SIG-M5 treated with dmso at 0.1 percent for 504 hours (cell line): ENCODE data around the gene ZAP70.
"Not testable (repeated sequence)": the region's sequence is repeated elsewhere in the genome, so short reads cannot be mapped to it uniquely, and the experiment has no call there.

Source experiments
- DNase-seq: peaks from one replicate; lab custom pipeline; 2025; ENCODE audit not compliant: unreplicated experiment; lab: John Stamatoyannopoulos, UW

The ZAP70 gene

GRCh38 chr2:97697252-97698235 is 15.8 kb upstream of the ZAP70 start:
- DNase-seq = peak; percentile 83

- DNase-seq = no peak
Observed at GRCh38 chr2:97698530-97698929, 14.8 kb upstream of the ZAP70 start.

- peak; percentile 96 for DNase-seq
Observed at GRCh38 chr2:97699765-97700444, 13.5 kb upstream of the ZAP70 start.

- no peak for DNase-seq
Observed at GRCh38 chr2:97701186-97701585, 12.2 kb upstream of the ZAP70 start.

GRCh38 chr2:97701851-97702465 is 11.4 kb upstream of the ZAP70 start:
- no peak for DNase-seq

- DNase-seq = no peak
Observed at GRCh38 chr2:97702731-97703470, 10.5 kb upstream of the ZAP70 start.

- no peak for DNase-seq
Observed at GRCh38 chr2:97703741-97704140, 9.6 kb upstream of the ZAP70 start.

GRCh38 chr2:97704989-97705388 is 8.4 kb upstream of the ZAP70 start:
- no peak for DNase-seq

GRCh38 chr2:97706112-97706511 is 7.3 kb upstream of the ZAP70 start:
- no peak for DNase-seq

- no peak for DNase-seq
Observed at GRCh38 chr2:97706708-97707345, 6.5 kb upstream of the ZAP70 start.

- DNase-seq = no peak
Observed at GRCh38 chr2:97707362-97708047, 5.9 kb upstream of the ZAP70 start.

GRCh38 chr2:97708048-97708380 is 5.4 kb upstream of the ZAP70 start:
- DNase-seq = no peak

- DNase-seq = no peak
Observed at GRCh38 chr2:97708608-97709007, 4.8 kb upstream of the ZAP70 start.

GRCh38 chr2:97711394-97711711 is 2.0 kb upstream of the ZAP70 start:
- no peak for DNase-seq

GRCh38 chr2:97712175-97712574 is 1.2 kb upstream of the ZAP70 start:
- not testable (repeated sequence) for DNase-seq

GRCh38 chr2:97712693-97713295 is 582 bp upstream of the ZAP70 start:
- no peak for DNase-seq

- DNase-seq = no peak
Observed at GRCh38 chr2:97714084-97714949, 941 bp downstream of the ZAP70 start.

GRCh38 chr2:97714950-97715652 is 1.7 kb downstream of the ZAP70 start:
- no peak for DNase-seq
